Activated T-helper 1 cell treated with anti-CD3 and anti-CD28 coated beads, Interleukin-2, amount 50 U/mL, for 16 hours (primary cell): Measurements from ENCODE around the gene AHSP.
"Not testable (repeated sequence)": the region's sequence is repeated elsewhere in the genome, so short reads cannot be mapped to it uniquely, and the experiment has no call there.

Experiments
- DNase-seq, 2 donors: peaks; one replicate each; pipeline ENCODE4 v3.0.0-alpha.2; 2020; ENCODE audit warnings: low read depth in 1 of 2, low spot score in 1 of 2

AHSP gene

GRCh38 chr16:31527734-31528274 is at the start of gene AHSP:
Gene AHSP (plus strand): TSS chr16:31527900. CDS start chr16:31528140, 240 bp downstream.
- no peak for DNase-seq

GRCh38 chr16:31478956-31479355 is 48.7 kb upstream of the AHSP start:
- DNase-seq: no peak

GRCh38 chr16:31479751-31480150 is 47.9 kb upstream of the AHSP start:
- no peak for DNase-seq

- DNase-seq: no peak
Observed at GRCh38 chr16:31480851-31481536, 46.7 kb upstream of the AHSP start.

GRCh38 chr16:31483081-31483480 is 44.6 kb upstream of the AHSP start, which contains the start of gene SLC5A2:
Gene SLC5A2 (plus strand): TSS chr16:31483123. CDS start chr16:31483137, 14 bp downstream.
- no peak for DNase-seq

- DNase-seq: not testable (repeated sequence)
Observed at GRCh38 chr16:31484048-31484447, 43.7 kb upstream of the AHSP start.

- no peak for DNase-seq
Observed at GRCh38 chr16:31484491-31485171, 43.1 kb upstream of the AHSP start.

- DNase-seq: no peak
Observed at GRCh38 chr16:31485571-31485970, 42.1 kb upstream of the AHSP start.

GRCh38 chr16:31486045-31486444 is 41.7 kb upstream of the AHSP start:
- DNase-seq: no peak

GRCh38 chr16:31487071-31487719 is 40.5 kb upstream of the AHSP start:
- DNase-seq: no peak

- DNase-seq: peak; percentile 46 to 62
Observed at GRCh38 chr16:31487720-31488467, 39.8 kb upstream of the AHSP start.

GRCh38 chr16:31488468-31489297 is 39.0 kb upstream of the AHSP start:
- no peak for DNase-seq

- no peak for DNase-seq
Observed at GRCh38 chr16:31489298-31489564, 38.5 kb upstream of the AHSP start.

- no peak for DNase-seq
Observed at GRCh38 chr16:31489616-31490584, 37.8 kb upstream of the AHSP start.

GRCh38 chr16:31491778-31492418 is 35.8 kb upstream of the AHSP start:
- DNase-seq: no peak

- DNase-seq: no peak
Observed at GRCh38 chr16:31493506-31494125, 34.1 kb upstream of the AHSP start.

- no peak for DNase-seq
Observed at GRCh38 chr16:31496670-31497069, 31.0 kb upstream of the AHSP start.

GRCh38 chr16:31498493-31498892 is 29.2 kb upstream of the AHSP start:
- DNase-seq: no peak
